ENCODE data around the gene BLTP3A. TPM values are rescaled to one million over a fixed set of nuclear protein-coding genes. Genes with fewer than 3 reads are reported as not detected.
"Not testable (repeated sequence)": the region's sequence is repeated elsewhere in the genome, so short reads cannot be mapped to it uniquely, and the experiment has no call there.

BLTP3A gene
- total and polyA plus RNA-seq, 2 donors (not counting 1 experiment from before 2014, with no cell fraction given): 4.1 to 11.3 TPM

DNA sequence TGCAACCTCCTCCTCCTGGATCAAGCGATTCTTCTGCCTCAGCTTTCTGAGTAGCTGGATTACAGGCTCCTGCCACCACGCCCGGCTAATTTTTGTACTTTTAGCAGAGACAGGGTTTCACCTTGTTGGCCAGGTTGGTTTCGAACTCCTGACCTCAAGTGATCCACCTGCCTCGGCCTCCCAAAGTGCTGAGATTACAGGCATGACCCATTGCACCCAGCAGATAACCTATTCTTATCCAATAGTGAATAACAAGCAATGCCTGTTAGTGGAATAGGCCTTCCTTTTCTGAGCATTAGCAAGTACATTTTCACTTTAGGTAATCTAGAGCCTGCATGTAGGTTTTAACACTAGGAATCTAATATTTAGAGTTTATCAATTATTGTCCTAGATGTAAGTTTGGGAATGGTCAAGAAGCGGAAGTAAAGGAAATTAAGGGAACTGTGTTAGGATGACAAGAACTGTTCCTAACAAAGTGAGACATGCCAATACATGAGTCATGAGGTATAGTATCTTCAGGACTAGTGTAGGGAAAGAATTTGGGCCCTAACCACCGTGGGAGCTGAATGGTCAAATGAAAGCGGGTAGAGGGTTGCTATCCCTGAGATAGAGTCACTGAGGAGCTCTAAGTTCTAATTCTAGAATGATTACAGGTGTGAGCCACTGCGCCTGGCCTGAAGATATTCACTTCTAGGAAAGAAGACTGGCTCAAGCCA lies 15.0 kb downstream of the BLTP3A start:
- Mint-ChIP-seq H3K4me1 (peaks cover 10% of the 10 kb centered on the region), H3K4me3 (no peak overlapping the region), H3K9me3 (ENCODE audit: insufficient read depth) (no peaks in the 10 kb centered on the region), H3K27me3 (no peaks in the 10 kb centered on the region), H3K27ac (no peak overlapping the region)
- H3K36me3 ChIP-seq (replicated peaks in 1 of 2; ENCODE audit: control extremely low read depth in 1 of 2, control insufficient read depth in 1 of 2, extremely low read depth in 1 of 2, insufficient read depth in 2 of 2, low read length in 1 of 2): no peaks in the 10 kb centered on the region
- ChIA-PET POLR2A (no interaction called here), CTCF (no interaction called here)
- no peak overlapping the region for H3K27ac ChIP-seq (ENCODE audit: low read length in 2 of 2)
- H4K20me1 ChIP-seq (ENCODE audit: control insufficient read depth, insufficient read depth, low read length, poor library complexity, severe bottlenecking): peaks cover 19% of the 10 kb centered on the region
- no peak for TF ChIP-seq EZH2 (IDR thresholded peaks at IDR 0.05; ENCODE audit: borderline replicate concordance, insufficient read depth, low read depth, low read length, poor library complexity, severe bottlenecking)
- TF ChIP-seq, protein P1, sequence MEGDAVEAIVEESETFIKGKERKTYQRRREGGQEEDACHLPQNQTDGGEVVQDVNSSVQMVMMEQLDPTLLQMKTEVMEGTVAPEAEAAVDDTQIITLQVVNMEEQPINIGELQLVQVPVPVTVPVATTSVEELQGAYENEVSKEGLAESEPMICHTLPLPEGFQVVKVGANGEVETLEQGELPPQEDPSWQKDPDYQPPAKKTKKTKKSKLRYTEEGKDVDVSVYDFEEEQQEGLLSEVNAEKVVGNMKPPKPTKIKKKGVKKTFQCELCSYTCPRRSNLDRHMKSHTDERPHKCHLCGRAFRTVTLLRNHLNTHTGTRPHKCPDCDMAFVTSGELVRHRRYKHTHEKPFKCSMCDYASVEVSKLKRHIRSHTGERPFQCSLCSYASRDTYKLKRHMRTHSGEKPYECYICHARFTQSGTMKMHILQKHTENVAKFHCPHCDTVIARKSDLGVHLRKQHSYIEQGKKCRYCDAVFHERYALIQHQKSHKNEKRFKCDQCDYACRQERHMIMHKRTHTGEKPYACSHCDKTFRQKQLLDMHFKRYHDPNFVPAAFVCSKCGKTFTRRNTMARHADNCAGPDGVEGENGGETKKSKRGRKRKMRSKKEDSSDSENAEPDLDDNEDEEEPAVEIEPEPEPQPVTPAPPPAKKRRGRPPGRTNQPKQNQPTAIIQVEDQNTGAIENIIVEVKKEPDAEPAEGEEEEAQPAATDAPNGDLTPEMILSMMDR (IDR thresholded peaks at IDR 0.05): no peak
- no peak overlapping the region for H3K4me2 ChIP-seq (replicated peaks; ENCODE audit: low read depth, low read length, poor library complexity, severe bottlenecking)
- peaks cover 70% of the 10 kb centered on the region for H3K79me2 ChIP-seq (ENCODE audit: control insufficient read depth, insufficient read depth, low read length)
- intact Hi-C loops (cut with micrococcal nuclease): no loop called here
- no peaks in the 10 kb centered on the region for H3K9me3 ChIP-seq (ENCODE audit: control extremely low read depth in 1 of 3, control insufficient read depth in 2 of 3, insufficient read depth in 1 of 3, low read length in 2 of 3)
- no peak overlapping the region for H2AFZ ChIP-seq (ENCODE audit: insufficient read depth, low read depth, low read length, poor library complexity, severe bottlenecking)
- no peak overlapping the region for H3K4me3 ChIP-seq (ENCODE audit: control extremely low read depth in 1 of 5, extremely low read depth in 1 of 5, insufficient read depth in 1 of 5, low read depth in 2 of 5, low read length in 4 of 5)
- WGBS (ENCODE audit: insufficient coverage): 98% methylated on average over 6 of the region's 9 CpGs
- peaks cover 0 to 3% of the 10 kb centered on the region in 2 donors for H3K4me1 ChIP-seq (ENCODE audit: control insufficient read depth in 2 of 2, insufficient read depth in 2 of 2, low read length in 2 of 2)
- H3K27me3 ChIP-seq (replicated peaks in 1 of 4; ENCODE audit: control extremely low read depth in 1 of 4, control insufficient read depth in 3 of 4, insufficient read depth in 4 of 4, low read length in 3 of 4): no peaks in the 10 kb centered on the region
- DNase-seq (no peak), ATAC-seq (ENCODE audit: low read depth) (no peak)
- no peak overlapping the region for H3K9ac ChIP-seq (ENCODE audit: low read length)

DNA sequence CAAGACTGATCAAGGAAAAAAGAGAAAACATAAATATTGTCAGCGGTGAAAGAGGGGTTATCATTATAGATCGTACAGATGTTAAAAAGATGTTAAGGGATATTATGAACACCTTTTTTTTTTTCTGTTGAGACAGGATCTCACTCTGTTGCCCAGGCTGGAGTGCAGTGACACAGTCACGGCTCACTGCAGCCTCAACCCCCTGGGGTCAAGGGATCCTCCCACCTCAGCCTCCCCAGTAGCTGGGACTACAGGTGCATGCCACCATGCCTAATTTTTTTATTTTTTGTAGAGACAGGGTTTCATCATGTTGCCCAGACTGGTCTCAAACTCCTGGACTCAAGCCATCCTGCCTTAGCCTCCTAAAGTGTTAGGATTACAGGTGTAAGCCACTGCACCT lies 16.6 kb downstream of the BLTP3A start:
- H3K27ac ChIP-seq (ENCODE audit: low read length in 2 of 2); ATAC-seq (ENCODE audit: low read depth); H3K9ac ChIP-seq (ENCODE audit: low read length); intact Hi-C loops (cut with micrococcal nuclease); H3K9me3 Mint-ChIP-seq (ENCODE audit: insufficient read depth); H3K4me3 ChIP-seq (ENCODE audit: control extremely low read depth in 1 of 5, extremely low read depth in 1 of 5, insufficient read depth in 1 of 5, low read depth in 2 of 5, low read length in 4 of 5); H2AFZ ChIP-seq (ENCODE audit: insufficient read depth, low read depth, low read length, poor library complexity, severe bottlenecking); H3K27ac Mint-ChIP-seq; H3K36me3 ChIP-seq (replicated peaks in 1 of 2; ENCODE audit: control extremely low read depth in 1 of 2, control insufficient read depth in 1 of 2, extremely low read depth in 1 of 2, insufficient read depth in 2 of 2, low read length in 1 of 2); H3K4me1 ChIP-seq (ENCODE audit: control insufficient read depth in 2 of 2, insufficient read depth in 2 of 2, low read length in 2 of 2); CTCF ChIA-PET; H3K4me3 Mint-ChIP-seq; H3K27me3 ChIP-seq (replicated peaks in 1 of 4; ENCODE audit: control extremely low read depth in 1 of 4, control insufficient read depth in 3 of 4, insufficient read depth in 4 of 4, low read length in 3 of 4); H3K9me3 ChIP-seq (ENCODE audit: control extremely low read depth in 1 of 3, control insufficient read depth in 2 of 3, insufficient read depth in 1 of 3, low read length in 2 of 3); DNase-seq; H3K4me2 ChIP-seq (replicated peaks; ENCODE audit: low read depth, low read length, poor library complexity, severe bottlenecking); H3K27me3 Mint-ChIP-seq: not testable (repeated sequence)
- H3K4me1 Mint-ChIP-seq: peaks cover 12% of the 10 kb centered on the region
- POLR2A ChIA-PET: interaction anchor here (0.7 kb wide), 1 partner anchor 38 kb away, joined by 6 read pairs; no protein-coding TSS in a partner anchor
- H3K79me2 ChIP-seq (ENCODE audit: control insufficient read depth, insufficient read depth, low read length): peaks cover 68% of the 10 kb centered on the region
- peaks cover 16% of the 10 kb centered on the region for H4K20me1 ChIP-seq (ENCODE audit: control insufficient read depth, insufficient read depth, low read length, poor library complexity, severe bottlenecking)
- 92% methylated on average over 2 of the region's 3 CpGs for WGBS (ENCODE audit: insufficient coverage)

DNA sequence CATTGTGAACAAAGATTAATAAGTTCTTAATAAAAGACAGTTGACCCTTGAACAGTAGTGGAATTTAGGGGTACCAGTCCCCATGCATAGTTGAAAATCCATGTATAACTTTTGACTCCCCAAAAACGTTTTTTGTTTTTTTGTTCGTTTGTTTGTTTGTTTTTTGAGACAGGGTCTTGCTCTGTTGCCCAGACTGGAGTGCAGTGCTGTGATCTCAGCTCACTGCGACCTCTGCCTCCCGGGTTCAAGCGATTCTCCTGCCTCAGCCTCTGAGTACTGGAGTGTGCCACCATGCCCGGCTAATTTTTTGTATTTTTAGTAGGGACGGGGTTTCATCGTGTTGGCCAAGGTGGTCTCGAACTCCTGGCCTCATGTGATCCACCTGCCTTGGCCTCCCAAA lies 17.5 kb downstream of the BLTP3A start:
- H3K27me3 ChIP-seq (replicated peaks in 1 of 4; ENCODE audit: control extremely low read depth in 1 of 4, control insufficient read depth in 3 of 4, insufficient read depth in 4 of 4, low read length in 3 of 4); H3K36me3 ChIP-seq (replicated peaks in 1 of 2; ENCODE audit: control extremely low read depth in 1 of 2, control insufficient read depth in 1 of 2, extremely low read depth in 1 of 2, insufficient read depth in 2 of 2, low read length in 1 of 2); H2AFZ ChIP-seq (ENCODE audit: insufficient read depth, low read depth, low read length, poor library complexity, severe bottlenecking); H3K9me3 ChIP-seq (ENCODE audit: control extremely low read depth in 1 of 3, control insufficient read depth in 2 of 3, insufficient read depth in 1 of 3, low read length in 2 of 3); H4K20me1 ChIP-seq (ENCODE audit: control insufficient read depth, insufficient read depth, low read length, poor library complexity, severe bottlenecking); H3K4me2 ChIP-seq (replicated peaks; ENCODE audit: low read depth, low read length, poor library complexity, severe bottlenecking); intact Hi-C loops (cut with micrococcal nuclease); H3K4me3 Mint-ChIP-seq; H3K9ac ChIP-seq (ENCODE audit: low read length); CTCF ChIA-PET; H3K27ac ChIP-seq (ENCODE audit: low read length in 2 of 2); ATAC-seq (ENCODE audit: low read depth); H3K4me3 ChIP-seq (ENCODE audit: control extremely low read depth in 1 of 5, extremely low read depth in 1 of 5, insufficient read depth in 1 of 5, low read depth in 2 of 5, low read length in 4 of 5); H3K9me3 Mint-ChIP-seq (ENCODE audit: insufficient read depth); H3K27ac Mint-ChIP-seq; H3K4me1 ChIP-seq (ENCODE audit: control insufficient read depth in 2 of 2, insufficient read depth in 2 of 2, low read length in 2 of 2); POLR2A ChIA-PET; DNase-seq; H3K27me3 Mint-ChIP-seq: not testable (repeated sequence)
- peaks cover 14% of the 10 kb centered on the region for H3K4me1 Mint-ChIP-seq
- H3K79me2 ChIP-seq (ENCODE audit: control insufficient read depth, insufficient read depth, low read length): peaks cover 60% of the 10 kb centered on the region
- WGBS (ENCODE audit: insufficient coverage): 76% methylated on average over 7 of the region's 9 CpGs
